Keratinocyte (primary cell): ENCODE results near the gene EXOSC9.

Experiments used
- EZH2 ChIP-seq: IDR thresholded peaks from one replicate; pipeline ENCODE4 v1.6.1; 2012; ENCODE audit warnings: inconsistent platforms, mild to moderate bottlenecking, low read length, moderate library complexity
- TF ChIP-seq, protein P1 (sequence below), 3 experiments: IDR thresholded peaks in 1 of 3; conservative IDR thresholded peaks in 1 of 3; optimal IDR thresholded peaks in 1 of 3; 2 replicates in 2 of 3; 3 replicates in 1 of 3; pipeline versions ENCODE3 to v1.5.1; 2011; ENCODE audit warnings: low read length in 3 of 3, mild to moderate bottlenecking in 3 of 3, moderate library complexity in 2 of 3, control low read depth in 1 of 3, inconsistent platforms in 1 of 3; ENCODE audit not compliant: insufficient read depth in 2 of 3; ENCODE audit errors: extremely low read depth in 1 of 3

GRCh38 chr4:121790976-121791375, 10.1 kb upstream of the EXOSC9 start:
- TF ChIP-seq EZH2 = no peak
- TF ChIP-seq, protein P1, sequence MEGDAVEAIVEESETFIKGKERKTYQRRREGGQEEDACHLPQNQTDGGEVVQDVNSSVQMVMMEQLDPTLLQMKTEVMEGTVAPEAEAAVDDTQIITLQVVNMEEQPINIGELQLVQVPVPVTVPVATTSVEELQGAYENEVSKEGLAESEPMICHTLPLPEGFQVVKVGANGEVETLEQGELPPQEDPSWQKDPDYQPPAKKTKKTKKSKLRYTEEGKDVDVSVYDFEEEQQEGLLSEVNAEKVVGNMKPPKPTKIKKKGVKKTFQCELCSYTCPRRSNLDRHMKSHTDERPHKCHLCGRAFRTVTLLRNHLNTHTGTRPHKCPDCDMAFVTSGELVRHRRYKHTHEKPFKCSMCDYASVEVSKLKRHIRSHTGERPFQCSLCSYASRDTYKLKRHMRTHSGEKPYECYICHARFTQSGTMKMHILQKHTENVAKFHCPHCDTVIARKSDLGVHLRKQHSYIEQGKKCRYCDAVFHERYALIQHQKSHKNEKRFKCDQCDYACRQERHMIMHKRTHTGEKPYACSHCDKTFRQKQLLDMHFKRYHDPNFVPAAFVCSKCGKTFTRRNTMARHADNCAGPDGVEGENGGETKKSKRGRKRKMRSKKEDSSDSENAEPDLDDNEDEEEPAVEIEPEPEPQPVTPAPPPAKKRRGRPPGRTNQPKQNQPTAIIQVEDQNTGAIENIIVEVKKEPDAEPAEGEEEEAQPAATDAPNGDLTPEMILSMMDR (optimal IDR thresholded peaks at IDR 0.05 in 1 of 3, IDR thresholded peaks at IDR 0.05 in 1 of 3, conservative IDR thresholded peaks at IDR 0.05 in 1 of 3; ENCODE audit: extremely low read depth in 1 of 3, insufficient read depth in 2 of 3, low read length in 3 of 3) = no peak
